Stimulated activated CD8-positive, alpha-beta memory T cell treated with anti-CD3 and anti-CD28 coated beads, Interleukin-2, amount 100 ng/mL, for 1 hour (primary cell): ENCODE results near the gene PSMC3.

Experiments
- DNase-seq, 2 donors: peaks; one replicate each; pipeline ENCODE4 v3.0.0-alpha.2; 2020; ENCODE audit warnings: low read depth in 2 of 2

Gene PSMC3

DNA sequence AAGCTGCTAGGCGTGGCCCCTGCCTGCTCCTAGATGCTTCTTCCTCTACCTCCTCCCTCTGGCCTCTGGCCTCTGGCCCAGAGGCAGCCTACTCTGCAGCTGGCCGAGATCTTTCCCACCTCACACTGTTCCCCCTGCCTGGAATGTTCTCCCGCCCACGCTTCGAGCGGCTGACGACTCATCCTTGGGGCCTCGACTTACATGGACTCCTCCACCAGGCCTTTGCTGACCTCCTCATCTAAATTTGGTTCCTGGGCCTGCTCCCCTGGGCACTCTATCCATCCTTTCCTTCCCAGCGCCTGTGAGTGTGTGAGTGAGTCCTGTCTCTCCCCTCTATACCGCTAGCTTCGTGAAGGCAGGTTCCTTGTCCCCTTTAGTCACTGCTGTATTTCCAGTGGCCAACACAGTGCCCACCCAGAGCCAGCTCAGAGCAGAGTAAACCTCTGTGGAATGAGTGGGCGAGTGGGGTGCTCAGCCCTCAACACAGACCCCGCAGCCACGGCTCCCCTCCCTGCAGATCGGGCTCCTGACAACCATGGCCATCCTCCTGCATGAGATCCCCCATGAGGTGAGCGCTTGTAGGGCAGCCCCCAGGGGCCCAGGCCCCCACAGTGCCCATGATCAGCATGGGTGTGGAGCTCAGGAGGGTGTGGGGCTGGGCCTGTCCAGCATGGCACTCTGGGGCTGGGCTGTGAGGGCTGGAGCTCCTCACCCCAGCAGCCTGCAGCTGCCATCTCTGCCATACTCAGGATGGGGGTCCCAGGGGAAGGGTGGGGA lies 12.1 kb downstream of the PSMC3 start:
- no peak for DNase-seq

DNA sequence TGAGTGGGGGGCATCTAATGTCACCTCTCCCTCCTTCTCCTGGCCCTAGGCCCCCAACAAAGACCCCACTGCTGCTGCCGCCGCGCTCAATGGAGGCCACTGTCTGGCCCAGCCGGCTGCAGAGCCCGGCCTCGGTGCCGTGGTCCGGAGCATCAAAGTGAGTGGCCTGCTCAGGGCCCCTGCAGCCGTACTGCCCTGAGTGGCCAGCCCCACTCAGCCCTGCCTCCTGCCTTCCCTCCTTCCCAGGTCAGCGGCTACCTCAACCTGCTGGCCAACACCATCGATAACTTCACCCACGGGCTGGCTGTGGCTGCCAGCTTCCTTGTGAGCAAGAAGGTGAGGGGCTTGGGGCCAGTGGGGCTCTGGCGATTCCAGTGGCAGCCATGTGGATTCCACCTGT lies 12.9 kb downstream of the PSMC3 start:
- DNase-seq: no peak

DNA sequence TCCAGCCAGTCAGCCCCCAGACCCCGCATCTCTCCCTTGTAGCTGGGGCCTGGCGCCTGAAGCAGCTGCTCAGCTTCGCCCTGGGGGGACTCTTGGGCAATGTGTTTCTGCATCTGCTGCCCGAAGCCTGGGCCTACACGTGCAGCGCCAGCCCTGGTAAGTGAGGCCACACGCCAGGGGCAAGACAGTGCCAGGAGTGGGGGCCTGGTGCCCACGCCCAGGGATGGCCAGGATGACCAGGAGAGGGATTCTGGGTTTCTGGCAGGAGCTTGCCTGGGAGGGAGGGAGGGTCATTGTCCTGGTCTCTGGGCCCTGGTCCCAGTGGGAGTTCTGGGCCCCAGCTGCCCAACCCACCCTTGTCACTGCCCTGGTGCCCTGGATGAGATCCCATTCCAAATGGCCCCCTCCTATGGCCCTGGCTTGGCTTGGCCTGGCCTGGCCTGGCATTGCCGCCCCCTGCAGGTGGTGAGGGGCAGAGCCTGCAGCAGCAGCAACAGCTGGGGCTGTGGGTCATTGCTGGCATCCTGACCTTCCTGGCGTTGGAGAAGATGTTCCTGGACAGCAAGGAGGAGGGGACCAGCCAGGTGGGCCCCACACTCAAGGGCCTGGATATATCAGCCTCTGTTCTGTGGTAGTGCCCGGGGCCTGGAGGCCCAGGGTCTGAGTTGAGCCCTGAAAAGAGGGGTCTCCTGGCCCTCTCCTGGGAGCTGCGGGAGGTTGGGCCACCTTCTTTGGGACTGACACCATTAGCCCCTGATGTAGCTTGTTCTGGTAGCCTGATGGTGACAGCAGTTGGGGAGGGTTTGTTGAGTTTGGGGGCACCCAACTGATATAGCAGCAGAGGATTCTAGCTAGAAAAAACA lies 14.1 kb downstream of the PSMC3 start:
- DNase-seq: no peak

DNA sequence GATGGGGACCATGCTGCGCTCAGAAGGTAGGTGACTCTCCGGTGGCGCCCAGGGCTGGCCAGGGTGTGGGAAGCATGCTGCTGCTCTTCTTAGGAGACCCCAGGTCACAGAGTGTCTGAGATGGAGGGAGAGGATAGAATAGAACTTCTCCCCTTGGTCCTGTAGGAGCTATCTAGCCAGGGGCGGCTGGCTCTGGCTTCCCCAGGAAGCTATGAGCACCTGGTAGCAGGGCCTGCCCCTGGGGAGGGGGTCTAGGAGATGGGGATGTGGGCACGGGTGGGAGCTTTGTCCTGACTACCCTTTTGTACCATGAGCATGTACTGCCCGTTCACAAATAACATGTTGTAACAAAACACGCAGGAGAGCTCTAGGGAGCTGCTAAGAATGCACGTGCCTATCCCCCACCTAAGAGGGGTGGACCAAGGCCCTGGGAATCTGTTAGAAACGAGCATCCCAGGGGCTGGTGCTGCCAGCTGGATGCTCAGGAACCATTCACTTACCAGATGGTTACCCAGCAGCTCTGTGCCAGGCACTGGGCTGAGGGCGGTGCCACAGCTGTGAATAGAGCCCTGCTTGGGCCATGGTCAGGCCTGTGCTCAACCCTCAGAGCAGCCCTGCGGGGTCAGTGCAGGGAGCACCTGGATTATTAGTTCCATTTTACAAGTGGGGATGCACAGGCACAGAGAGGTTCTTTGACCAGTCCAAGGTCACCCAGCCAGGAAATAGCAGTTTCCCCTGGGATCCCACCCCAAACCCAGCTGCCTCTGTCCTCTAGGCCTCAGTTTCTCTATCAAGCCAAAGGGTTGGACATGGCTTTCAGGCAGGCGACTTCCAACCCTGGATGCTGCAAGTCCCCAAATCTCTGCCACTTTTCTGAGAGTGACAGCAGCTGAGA lies 15.6 kb downstream of the PSMC3 start:
- DNase-seq: no peak

DNA sequence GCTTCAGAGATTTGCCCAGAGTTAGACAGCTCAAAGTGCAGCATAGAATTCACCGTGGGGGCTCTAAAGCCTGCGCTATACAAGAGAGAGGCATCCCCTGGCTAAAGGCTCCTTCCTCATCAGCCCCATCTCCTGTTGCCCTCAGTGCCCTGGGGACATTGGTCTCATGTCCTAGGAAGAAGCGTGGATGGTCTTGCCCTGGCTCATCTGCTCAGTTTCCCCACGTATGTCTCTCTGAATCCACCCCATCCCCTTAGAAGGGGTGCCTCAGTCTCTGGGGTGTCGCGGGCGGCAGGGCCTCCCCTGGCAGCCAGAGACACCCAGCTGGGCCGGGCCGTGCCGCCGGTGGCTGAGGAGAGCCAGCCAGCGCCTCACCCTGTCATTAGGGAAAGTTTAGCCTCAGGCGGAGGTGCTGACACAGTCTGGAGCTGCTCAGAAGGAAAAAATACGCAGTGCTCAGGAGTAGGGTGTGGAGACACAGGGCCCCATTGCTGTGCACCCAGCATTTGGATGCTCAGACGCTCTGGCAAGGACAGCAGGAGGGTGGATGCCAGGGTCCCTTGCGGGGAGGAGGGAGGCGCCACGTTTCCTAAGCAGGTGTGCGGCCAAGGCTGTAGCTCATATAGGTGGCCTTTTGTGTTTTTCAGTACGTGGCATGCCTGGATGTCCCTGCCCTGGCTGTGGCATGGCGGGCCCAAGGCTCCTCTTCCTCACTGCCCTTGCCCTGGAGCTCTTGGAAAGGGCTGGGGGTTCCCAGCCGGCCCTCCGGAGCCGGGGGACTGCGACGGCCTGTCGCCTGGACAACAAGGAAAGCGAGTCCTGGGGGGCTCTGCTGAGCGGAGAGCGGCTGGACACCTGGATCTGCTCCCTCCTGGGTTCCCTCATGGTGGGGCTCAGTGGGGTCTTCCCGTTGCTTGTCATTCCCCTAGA lies 16.5 kb downstream of the PSMC3 start:
- DNase-seq: no peak

DNA sequence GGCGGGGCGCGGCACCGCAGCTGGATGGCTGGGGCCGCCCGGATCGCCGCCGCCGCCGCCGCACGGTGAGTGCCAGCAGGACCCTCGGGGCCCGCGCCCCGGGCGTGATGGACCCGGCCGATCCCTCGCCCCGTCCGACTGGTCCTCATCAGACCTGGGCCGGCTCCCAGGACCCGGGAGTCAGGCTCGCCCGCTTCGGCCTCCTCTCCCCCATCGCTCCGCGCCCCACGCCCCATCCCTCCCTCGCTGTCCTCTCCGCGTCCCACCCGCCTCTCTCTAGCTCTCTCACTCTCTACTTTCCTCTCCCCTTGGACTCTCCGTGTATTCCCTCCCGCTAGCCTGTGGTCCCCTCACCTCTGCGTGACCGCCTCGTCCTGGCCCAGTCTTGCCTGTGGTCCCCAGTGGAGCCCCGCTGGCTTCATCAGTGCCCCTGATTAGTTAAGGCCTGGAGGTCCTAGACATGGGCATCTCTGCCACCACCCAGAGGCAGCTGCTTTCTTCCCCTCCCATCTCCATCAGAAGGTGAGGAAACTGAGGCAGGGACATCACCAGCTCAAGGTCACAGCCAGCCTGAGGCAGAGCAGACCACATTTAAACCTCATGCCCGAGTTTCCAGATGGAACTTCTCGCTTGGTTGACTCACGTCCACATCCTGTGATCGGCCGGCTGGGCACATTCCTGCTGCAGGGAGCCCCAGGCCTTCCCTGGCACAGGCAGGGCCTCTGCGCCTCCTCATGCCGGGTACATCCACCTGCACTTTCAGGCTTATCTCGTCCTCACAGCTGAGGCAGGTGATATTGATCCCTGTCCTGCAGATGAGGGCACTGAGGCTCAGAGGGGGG lies 17.4 kb downstream of the PSMC3 start:
- DNase-seq: no peak

DNA sequence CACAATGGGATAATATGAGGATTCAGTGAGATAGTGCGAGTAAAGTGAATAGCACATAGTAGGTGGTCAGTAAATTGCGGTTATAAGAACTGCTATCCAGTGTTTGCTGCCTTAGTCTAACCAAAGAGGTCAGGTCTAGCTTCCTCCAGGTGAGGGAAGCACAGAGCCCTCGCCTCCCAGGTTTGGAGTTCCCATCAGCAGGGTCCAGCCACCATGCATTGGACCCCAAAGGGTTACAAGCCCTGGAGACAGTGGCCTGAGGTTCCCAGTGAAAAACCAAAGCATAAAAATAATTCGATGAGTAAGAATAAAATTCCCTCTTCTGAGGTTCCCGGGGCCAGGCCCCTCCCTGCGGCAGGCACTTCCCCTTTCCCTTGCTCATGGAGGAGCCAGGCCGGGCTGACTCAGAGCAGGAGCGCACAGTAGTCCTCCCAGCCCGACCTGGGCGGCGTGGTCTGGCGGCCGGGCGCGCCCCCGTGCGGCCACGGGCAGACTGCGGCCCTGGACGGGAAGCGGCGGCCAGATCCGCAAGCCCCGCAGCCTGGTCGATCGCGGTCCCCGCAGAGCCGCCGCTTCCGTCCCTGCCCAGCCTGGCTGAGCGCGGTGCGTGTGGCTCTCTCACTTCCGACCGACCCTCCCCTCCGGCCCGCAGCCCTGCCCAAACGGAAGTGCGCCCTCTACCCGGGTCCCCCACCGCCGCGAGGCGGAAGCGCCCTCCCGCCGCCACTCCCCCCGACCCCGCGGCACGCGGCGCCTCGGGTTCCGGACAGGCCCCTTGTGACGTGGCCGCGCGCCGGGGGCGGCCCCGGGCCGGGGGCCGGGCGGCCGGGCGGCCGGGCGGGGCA lies 18.3 kb downstream of the PSMC3 start, which contains the start of gene SLC39A13:
TSS of gene SLC39A13 (plus strand) at position 845 of the 845 bp plus-strand sequence. CDS start 1,505 bp downstream, outside the sequence.
- DNase-seq: peak; percentile 81 to 87

DNA sequence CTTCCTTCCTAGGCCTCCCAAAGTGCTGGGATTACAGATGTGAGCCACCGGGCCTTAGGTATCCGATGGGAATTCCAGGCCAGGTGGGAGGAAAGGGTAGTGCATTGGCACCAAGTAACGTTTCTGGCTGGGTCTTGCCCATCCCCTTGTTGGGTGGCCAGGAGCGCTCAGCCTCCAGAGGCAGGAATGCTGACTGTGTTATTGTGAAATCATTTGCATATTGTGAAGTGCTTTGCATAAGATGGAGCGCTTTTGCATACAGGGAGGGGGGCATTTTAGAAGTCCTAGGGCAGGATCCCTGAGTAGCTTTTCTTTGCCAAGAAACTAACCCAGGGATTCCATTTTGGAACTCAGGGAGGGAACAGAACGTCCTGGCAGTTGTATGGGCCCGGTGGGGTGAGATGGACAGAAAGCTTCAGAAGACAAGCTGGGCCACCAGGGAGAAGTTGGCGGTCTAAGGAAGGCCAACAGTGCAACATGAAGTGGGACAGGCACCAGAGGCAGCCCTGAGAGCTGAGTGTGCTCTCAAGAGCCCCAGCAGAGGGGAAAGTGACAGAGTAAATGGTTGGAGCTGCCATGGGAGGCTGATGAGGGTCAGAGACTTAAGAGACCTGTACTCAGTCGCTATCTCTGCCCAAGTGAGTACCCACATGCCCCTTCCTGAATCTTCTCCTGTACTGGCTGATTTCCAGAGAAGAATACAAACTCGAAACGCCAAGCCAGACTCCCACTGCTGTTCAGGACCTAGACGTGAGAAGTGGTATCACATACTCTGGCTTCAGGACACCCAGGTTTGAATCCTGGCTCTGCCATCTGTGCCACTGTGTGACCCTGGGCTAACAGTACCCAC lies 19.1 kb downstream of the PSMC3 start:
- no peak for DNase-seq

DNA sequence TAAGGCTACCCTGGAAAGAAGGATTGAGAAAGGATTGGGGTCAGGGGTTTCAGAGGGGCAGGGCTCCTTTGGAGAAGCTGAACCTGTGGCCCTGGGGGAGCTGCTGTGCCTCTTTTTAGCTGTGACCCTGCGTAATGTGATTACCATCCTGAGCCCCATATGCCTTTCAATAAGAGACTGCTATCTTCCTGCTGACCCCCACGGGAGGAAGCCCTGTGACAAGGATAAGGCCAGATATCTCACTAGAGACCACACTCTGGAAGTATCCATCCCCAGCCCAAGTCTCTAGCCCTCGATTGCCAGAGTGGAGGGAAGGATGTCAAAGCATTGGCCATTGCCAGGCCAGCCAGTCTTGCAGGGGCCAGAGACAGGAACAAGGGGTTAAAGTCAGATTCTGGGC lies 22.7 kb downstream of the PSMC3 start:
- no peak for DNase-seq

DNA sequence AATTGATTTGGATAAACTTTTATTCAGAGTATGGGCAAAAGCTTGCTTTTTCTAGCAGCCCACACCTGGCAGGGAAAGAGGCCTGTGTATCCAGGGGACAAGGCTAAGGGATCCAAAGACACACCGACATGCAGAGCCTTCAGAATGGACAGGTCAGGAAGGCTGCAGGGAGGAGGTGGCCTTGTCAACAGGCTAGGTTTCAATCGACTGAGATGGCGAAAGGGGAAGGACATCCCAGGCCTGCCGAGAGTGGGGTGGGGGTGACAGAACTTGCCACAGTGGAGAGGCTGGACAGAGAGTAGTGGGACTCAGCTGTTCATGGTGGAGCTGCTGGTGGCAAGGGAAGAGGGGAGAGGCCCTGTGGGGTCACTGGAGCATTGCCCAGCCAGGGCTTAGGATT lies 23.1 kb downstream of the PSMC3 start:
- DNase-seq: no peak

DNA sequence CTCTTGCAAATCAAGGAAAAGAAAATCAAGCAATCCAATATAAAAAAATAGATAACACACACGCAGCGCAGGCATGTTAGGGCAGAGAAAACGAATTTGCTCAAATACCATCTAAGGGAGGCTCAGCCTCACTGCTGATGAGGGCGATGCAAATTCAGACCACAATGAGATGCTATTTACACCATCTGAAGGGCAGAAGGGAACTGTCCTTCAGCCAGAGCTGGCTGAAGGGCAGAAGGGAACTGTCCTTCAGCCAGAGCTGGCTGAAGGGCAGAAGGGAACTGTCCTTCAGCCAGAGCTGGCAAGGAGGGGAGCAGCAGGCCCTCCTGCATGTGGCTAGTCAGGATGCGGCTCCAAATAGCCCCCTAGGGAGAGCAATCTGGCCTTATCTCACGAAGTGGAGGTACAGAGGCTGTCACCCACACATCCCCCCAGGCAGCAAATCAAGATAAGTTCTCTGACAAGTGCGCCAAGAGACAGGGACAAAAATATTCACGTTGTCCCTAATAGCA lies 25.4 kb downstream of the PSMC3 start:
- DNase-seq: no peak

DNA sequence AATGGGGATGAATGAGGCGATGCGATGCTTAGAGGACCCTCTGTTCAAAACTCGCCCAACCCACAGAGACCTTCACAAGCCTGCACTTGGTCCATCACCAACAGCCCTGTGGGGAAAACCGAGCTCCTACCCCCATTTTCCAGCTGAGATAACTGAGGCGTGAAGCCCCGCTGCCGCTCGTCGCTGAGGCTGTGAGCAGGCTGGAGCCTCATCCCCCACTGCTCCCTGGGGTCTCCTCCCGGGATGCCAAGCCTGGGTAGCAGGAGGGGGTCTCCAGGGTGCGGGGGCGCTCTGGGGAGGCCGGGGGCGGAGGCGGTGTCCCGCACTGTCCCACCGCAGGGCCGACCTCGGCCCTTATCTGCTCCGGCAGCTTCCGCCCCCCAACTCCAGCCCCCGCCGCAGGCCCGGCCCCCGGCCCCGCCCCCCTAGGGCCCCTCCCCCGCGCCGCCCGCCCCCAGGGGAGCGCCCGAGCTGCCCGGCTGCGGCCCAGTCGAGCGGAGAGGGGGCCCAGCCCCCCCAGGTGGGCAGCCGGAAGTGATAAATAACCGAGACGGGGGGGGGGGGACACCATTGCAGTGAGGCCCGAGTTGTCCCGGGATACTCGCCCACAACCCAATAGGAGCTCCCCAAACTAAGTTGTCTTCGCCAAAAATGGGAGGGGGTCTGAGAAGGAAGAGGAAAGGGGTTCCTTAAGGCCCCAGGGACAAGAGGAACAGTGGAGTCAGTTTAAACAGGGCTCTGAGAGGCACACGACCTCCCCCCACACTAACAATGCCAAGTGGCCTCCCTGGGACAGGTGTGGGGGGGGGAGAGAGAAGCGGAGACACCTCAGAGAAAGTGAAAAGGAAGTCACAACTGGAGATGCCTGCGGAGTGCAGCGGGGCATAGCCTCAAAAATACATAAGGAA lies 26.1 kb downstream of the PSMC3 start:
- no peak for DNase-seq

DNA sequence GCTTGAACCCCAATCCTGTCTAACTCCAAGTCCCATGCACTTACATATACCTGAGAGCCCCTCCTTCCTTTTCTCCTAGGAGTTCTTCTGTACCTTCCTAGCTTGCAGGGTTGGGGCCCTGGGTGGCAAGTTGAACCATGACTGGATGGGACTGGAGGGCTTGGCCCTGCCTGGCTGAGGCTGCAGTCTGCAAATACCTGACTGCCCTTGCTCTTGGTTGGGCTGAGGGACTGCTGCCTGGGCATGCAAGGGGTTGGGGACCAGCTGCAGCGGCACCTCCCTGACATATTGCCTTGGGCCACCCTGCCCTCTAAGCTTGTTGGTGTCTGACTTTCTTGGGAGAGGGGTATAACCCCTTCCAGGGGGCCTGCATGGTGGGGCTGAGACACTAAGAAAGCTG lies 27.7 kb downstream of the PSMC3 start:
- no peak for DNase-seq

DNA sequence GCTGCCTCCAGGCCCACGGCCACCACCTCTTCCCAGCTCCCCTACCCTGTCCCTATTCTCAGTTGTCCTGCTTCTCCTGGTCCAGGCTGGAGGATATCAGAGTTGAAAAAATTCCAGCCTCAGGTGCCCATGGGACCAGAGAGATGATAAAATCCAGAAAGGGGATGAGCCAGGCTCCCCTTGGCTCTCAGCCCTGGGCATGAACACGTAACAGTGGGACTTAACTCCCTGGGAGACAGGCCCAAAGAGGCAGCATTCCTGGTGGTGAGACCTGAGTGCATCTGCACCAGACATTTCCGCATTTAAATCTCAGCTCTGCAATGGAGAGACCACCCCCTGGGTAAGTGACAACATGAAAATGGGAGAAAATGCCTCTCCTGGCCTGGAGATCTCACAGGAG lies 28.2 kb downstream of the PSMC3 start:
- DNase-seq: no peak

DNA sequence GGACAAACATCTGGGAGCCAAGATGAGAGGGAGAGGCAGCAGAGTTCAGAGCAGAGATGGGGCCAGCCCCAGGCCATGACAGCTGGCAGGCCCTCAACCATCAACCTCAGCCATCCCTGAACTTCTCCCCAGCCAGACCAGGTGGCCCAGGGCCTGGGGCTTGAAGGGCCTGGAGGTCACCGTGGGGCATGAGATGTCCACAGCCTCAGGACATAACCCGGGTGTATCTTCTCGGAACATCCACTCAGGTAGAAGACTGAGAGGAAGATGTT lies 30.3 kb downstream of the PSMC3 start:
- no peak for DNase-seq

DNA sequence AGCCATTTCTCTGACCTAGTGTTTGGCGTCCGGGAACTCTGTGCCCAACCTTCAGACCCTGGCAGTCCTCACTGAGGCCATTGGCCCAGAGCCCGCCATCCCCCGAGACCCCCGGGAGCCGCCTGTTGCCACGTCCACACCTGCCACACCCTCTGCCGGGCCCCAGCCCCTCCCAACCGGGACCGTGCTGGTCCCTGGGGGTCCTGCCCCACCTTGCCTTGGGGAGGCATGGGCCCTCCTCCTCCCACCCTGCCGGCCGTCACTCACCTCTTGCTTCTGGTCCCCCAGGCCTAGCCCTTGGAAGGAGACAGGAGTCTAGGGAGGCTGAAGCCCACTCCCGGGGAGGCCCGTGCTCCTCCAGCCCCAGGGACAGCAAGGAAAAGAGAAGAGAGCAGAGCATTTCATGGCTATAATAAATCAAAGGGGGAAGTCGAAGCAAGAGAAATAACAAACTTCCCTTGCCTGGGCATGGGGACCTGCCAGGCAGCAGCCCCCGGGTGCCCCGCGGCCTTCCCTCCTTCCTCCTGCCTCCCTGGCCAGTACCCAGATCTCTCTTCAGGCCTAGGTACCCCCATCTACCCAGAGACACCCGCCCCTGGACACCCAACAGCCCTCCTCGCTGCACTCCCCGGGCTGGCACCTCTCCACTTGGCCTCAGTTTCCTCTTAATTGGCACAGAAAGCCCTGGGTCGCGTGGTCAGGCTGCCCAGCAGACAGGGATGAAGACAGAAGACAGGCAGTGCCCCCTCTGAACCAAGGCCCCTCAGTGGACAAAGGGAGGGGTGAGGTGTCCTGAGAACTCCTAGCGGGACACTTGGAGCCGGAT lies 30.8 kb downstream of the PSMC3 start:
- DNase-seq: no peak
